Right lobe of liver (tissue), 4 donors: ENCODE results near the gene SRMS.

ENCODE experiments used
- CTCF ChIP-seq, 4 donors: fragments of 200-600 bp in 3 of 4; fragments of 450-650 bp in 1 of 4; IDR thresholded peaks; one replicate each; pipeline versions ENCODE4 v1.5.1 to v1.8.0; 2016 to 2022; ENCODE audit warnings: antibody characterized with exemption in 4 of 4, mild to moderate bottlenecking in 2 of 4
- POLR2A ChIP-seq: fragments of 450-650 bp; IDR thresholded peaks from one replicate; pipeline ENCODE4 v1.6.1; 2017; ENCODE audit warnings: antibody characterized with exemption, mild to moderate bottlenecking
- donor health status: DM: no; HTN: no; CAD: no.
- donor health status: DM: no; HTN: no; CAD: no.
- donor health status: DM: no; HTN: yes; CAD: no.

- no peak for TF ChIP-seq CTCF (IDR thresholded peaks at IDR 0.05)
- TF ChIP-seq POLR2A: no peak
Measured at GRCh38 chr20:63518946-63519667, 28.4 kb downstream of the SRMS start.
